Keratinocyte (primary cell): ENCODE measurements around the gene MGLL.

Experiments
- CTCF ChIP-seq, 3 experiments: IDR thresholded peaks in 1 of 3; conservative IDR thresholded peaks in 1 of 3; optimal IDR thresholded peaks in 1 of 3; 2 replicates in 2 of 3; 3 replicates in 1 of 3; pipeline versions ENCODE3 to v1.5.1; 2011; ENCODE audit warnings: low read length in 3 of 3, mild to moderate bottlenecking in 3 of 3, moderate library complexity in 2 of 3, control low read depth in 1 of 3, inconsistent platforms in 1 of 3; ENCODE audit not compliant: insufficient read depth in 2 of 3; ENCODE audit errors: extremely low read depth in 1 of 3
- EZH2 ChIP-seq: IDR thresholded peaks from one replicate; pipeline ENCODE4 v1.6.1; 2012; ENCODE audit warnings: inconsistent platforms, mild to moderate bottlenecking, low read length, moderate library complexity

GRCh38 chr3:127835993-127836882 is 13.9 kb upstream of the MGLL start:
- no peak for TF ChIP-seq CTCF (optimal IDR thresholded peaks at IDR 0.05 in 1 of 3, IDR thresholded peaks at IDR 0.05 in 1 of 3, conservative IDR thresholded peaks at IDR 0.05 in 1 of 3; ENCODE audit: extremely low read depth in 1 of 3, insufficient read depth in 2 of 3, low read length in 3 of 3)
- no peak for TF ChIP-seq EZH2
